H1 (cell line): ENCODE results near the gene IL1RAP. TPM values are rescaled to one million over a fixed set of nuclear protein-coding genes. Genes with fewer than 3 reads are reported as not detected.

Experiments
- CTCF ChIA-PET: fragments of 300-600 bp; sonication (Branson Sonifier 250); formaldehyde crosslinking; loops from one replicate; lab custom pipeline; 2021; ENCODE audit not compliant: partially characterized antibody; lab: Charles Lee
- POLR2A ChIA-PET: fragments of 300-600 bp; sonication (Branson Sonifier 250); formaldehyde crosslinking; loops from one replicate; lab custom pipeline; 2021; ENCODE audit warnings: inconsistent platforms; ENCODE audit not compliant: partially characterized antibody; lab: Charles Lee
- DNase-seq, 2 experiments: peaks; one replicate each; pipeline versions ENCODE4 v3.0.0 to v3.0.0-alpha.2; 2010 to 2022; ENCODE audit warnings: low spot score in 2 of 2, low read depth in 1 of 2, mixed read lengths in 1 of 2
- FAIRE-seq: peaks from 2 replicates; lab custom pipeline; 2011; peaks lifted over from hg19 to GRCh38; lab: Jason Lieb, UNC
- H2AFZ ChIP-seq: 2 replicates; pipeline ENCODE4 v1.8.1; 2012; ENCODE audit warnings: low read length, inconsistent platforms
- H2AK5ac ChIP-seq: 2 replicates; pipeline ENCODE4 v1.6.1; 2013; ENCODE audit warnings: low read depth, low read length
- H2BK120ac ChIP-seq: replicated peaks from 2 replicates; pipeline ENCODE3; 2013; ENCODE audit warnings: low read depth, low read length, inconsistent platforms
- H2BK12ac ChIP-seq: 2 replicates; pipeline ENCODE4 v1.6.1; 2013; ENCODE audit warnings: low read depth, low read length
- H2BK15ac ChIP-seq: 2 replicates; pipeline ENCODE4 v1.6.1; 2013; ENCODE audit warnings: low read length
- H2BK20ac ChIP-seq: 2 replicates; pipeline ENCODE4 v1.6.1; 2013; ENCODE audit warnings: low read length
- H2BK5ac ChIP-seq: 2 replicates; pipeline ENCODE4 v1.6.1; 2013; ENCODE audit warnings: low read depth, low read length
- H3K14ac ChIP-seq: 2 replicates; pipeline ENCODE4 v1.6.1; 2013; ENCODE audit warnings: inconsistent platforms; ENCODE audit not compliant: insufficient read length
- H3K18ac ChIP-seq: 2 replicates; pipeline ENCODE4 v1.6.1; 2013; ENCODE audit warnings: low read length; ENCODE audit errors: extremely low read depth
- H3K23ac ChIP-seq: 2 replicates; pipeline ENCODE4 v1.6.1; 2013; ENCODE audit warnings: inconsistent platforms; ENCODE audit not compliant: insufficient read length
- H3K23me2 ChIP-seq: 2 replicates; pipeline ENCODE4 v1.6.1; 2013; ENCODE audit warnings: low read depth, low read length
- H3K27ac ChIP-seq: 2 replicates; pipeline ENCODE4 v1.6.1; 2011; ENCODE audit warnings: low read depth, low read length, inconsistent platforms
- H3K27me3 ChIP-seq, 4 experiments: replicated peaks in 1 of 4; 1 replicate in 1 of 4; 2 replicates in 3 of 4; pipeline versions ENCODE4 v1.6.1 to v1.8.1; 2011 to 2013; ENCODE audit warnings: low read length in 3 of 4, mild to moderate bottlenecking in 3 of 4, inconsistent platforms in 2 of 4, mixed read lengths in 2 of 4, moderate library complexity in 1 of 4; ENCODE audit not compliant: control insufficient read depth in 3 of 4, insufficient read depth in 3 of 4; ENCODE audit errors: extremely low read depth in 1 of 4
- H3K36me3 ChIP-seq, 4 experiments: 2 replicates each; pipeline versions ENCODE4 v1.6.1 to v1.8.1; 2011 to 2013; ENCODE audit warnings: mild to moderate bottlenecking in 4 of 4, low read length in 3 of 4, moderate library complexity in 2 of 4, control low read depth in 1 of 4, inconsistent platforms in 1 of 4; ENCODE audit not compliant: insufficient read depth in 4 of 4, control insufficient read depth in 2 of 4
- H3K4ac ChIP-seq: replicated peaks from 2 replicates; pipeline ENCODE3; 2013; ENCODE audit warnings: low read length, low read depth, mixed read lengths, inconsistent platforms; ENCODE audit not compliant: insufficient read length
- H3K4me1 ChIP-seq, 4 experiments: replicated peaks in 1 of 4; 1 replicate in 1 of 4; 2 replicates in 3 of 4; pipeline versions ENCODE4 v1.6.1 to v1.8.1; 2011 to 2013; ENCODE audit warnings: low read length in 3 of 4, inconsistent platforms in 2 of 4, mixed read lengths in 1 of 4; ENCODE audit not compliant: insufficient read depth in 4 of 4, control insufficient read depth in 3 of 4
- H3K4me2 ChIP-seq, 2 experiments: 2 replicates each; pipeline versions ENCODE4 v1.6.1 to v1.8.1; 2011 to 2013; ENCODE audit warnings: low read depth in 2 of 2, low read length in 2 of 2, control low read depth in 1 of 2, inconsistent platforms in 1 of 2, mild to moderate bottlenecking in 1 of 2; ENCODE audit not compliant: insufficient read depth in 1 of 2
- H3K4me3 ChIP-seq, 4 experiments: fragments of 200-600, 300-600 bp in 1 of 4; sonication (generic), shearing (Covaris generic), sonication (Bioruptor Twin) in 1 of 4; 2 replicates each; pipeline versions ENCODE4 v1.5.1 to v1.8.1; 2011 to 2016; ENCODE audit warnings: low read length in 4 of 4, low read depth in 3 of 4, control low read depth in 2 of 4, inconsistent platforms in 2 of 4, mild to moderate bottlenecking in 2 of 4, mixed read lengths in 1 of 4, moderate library complexity in 1 of 4; ENCODE audit not compliant: insufficient read depth in 2 of 4; ENCODE audit errors: extremely low read depth in 1 of 4
- H3K56ac ChIP-seq: replicated peaks from 2 replicates; pipeline ENCODE3; 2013; ENCODE audit warnings: low read depth, mild to moderate bottlenecking, mixed read lengths, low read length, inconsistent platforms; ENCODE audit not compliant: insufficient read length
- H3K79me1 ChIP-seq: 2 replicates; pipeline ENCODE4 v1.6.1; 2013; ENCODE audit warnings: low read depth, low read length, control low read depth
- H3K79me2 ChIP-seq, 2 experiments: 2 replicates each; pipeline versions ENCODE4 v1.6.1 to v1.8.1; 2012 to 2013; ENCODE audit warnings: low read length in 2 of 2, mild to moderate bottlenecking in 2 of 2, inconsistent platforms in 1 of 2; ENCODE audit not compliant: insufficient read depth in 2 of 2, control insufficient read depth in 1 of 2
- H3K9ac ChIP-seq, 4 experiments: replicated peaks in 1 of 4; 1 replicate in 1 of 4; 2 replicates in 3 of 4; pipeline versions ENCODE4 v1.6.1 to v1.8.1; 2011 to 2013; ENCODE audit warnings: low read depth in 3 of 4, low read length in 3 of 4, control low read depth in 2 of 4, mild to moderate bottlenecking in 2 of 4, moderate library complexity in 2 of 4, inconsistent platforms in 1 of 4; ENCODE audit errors: extremely low read depth in 1 of 4
- H3K9me3 ChIP-seq, 2 experiments: 2 replicates each; pipeline versions ENCODE4 v1.6.1 to v1.8.1; 2012 to 2013; ENCODE audit warnings: mild to moderate bottlenecking in 2 of 2, moderate library complexity in 2 of 2, control low read depth in 1 of 2, inconsistent platforms in 1 of 2, low read depth in 1 of 2, low read length in 1 of 2, mixed read lengths in 1 of 2; ENCODE audit not compliant: insufficient read depth in 2 of 2
- H4K20me1 ChIP-seq, 2 experiments: replicated peaks in 1 of 2; 2 replicates each; pipeline versions ENCODE3 to v1.8.1; 2011 to 2013; ENCODE audit warnings: inconsistent platforms in 2 of 2, low read length in 2 of 2, mild to moderate bottlenecking in 1 of 2; ENCODE audit not compliant: insufficient read depth in 2 of 2, control insufficient read depth in 1 of 2
- H4K5ac ChIP-seq: 2 replicates; pipeline ENCODE4 v1.6.1; 2013; ENCODE audit warnings: low read length, low read depth, mixed read lengths, inconsistent platforms; ENCODE audit not compliant: insufficient read length
- H4K8ac ChIP-seq: 2 replicates; pipeline ENCODE4 v1.8.0; 2013; ENCODE audit warnings: mild to moderate bottlenecking, moderate library complexity, low read length, inconsistent platforms; ENCODE audit not compliant: insufficient read depth; ENCODE audit errors: extremely low read depth
- H4K91ac ChIP-seq: replicated peaks from 2 replicates; pipeline ENCODE3; 2013; ENCODE audit warnings: low read length, mixed read lengths, inconsistent platforms; ENCODE audit not compliant: insufficient read length
- EZH2 ChIP-seq: fragments of 200-600 bp; sonication (generic); IDR thresholded peaks from 2 replicates; pipeline ENCODE4 v1.7.1; 2012; ENCODE audit warnings: low read depth, mild to moderate bottlenecking, moderate library complexity, low read length, inconsistent platforms; ENCODE audit not compliant: severe bottlenecking
- JUND ChIP-seq: IDR thresholded peaks from 2 replicates; pipeline ENCODE4 v1.6.1; 2011; ENCODE audit warnings: mild to moderate bottlenecking, improper control_type of control experiment, low read length
- KDM4A ChIP-seq: IDR thresholded peaks from one replicate; pipeline ENCODE4 v1.7.1; 2012; ENCODE audit warnings: low read depth, mild to moderate bottlenecking, moderate library complexity, low read length, inconsistent platforms; ENCODE audit not compliant: severe bottlenecking
- WGBS, 2 experiments: shearing (Covaris generic) in 1 of 2; methylation state at CpG; one replicate each; pipeline versions ENCODE4 v1.1.6 to v1.1.7; 2013 to 2015; ENCODE audit warnings: low lambda C conversion rate in 2 of 2, mixed read lengths in 2 of 2, inconsistent platforms in 1 of 2, low coverage in 1 of 2, missing lambda C conversion rate in 1 of 2; ENCODE audit not compliant: insufficient replicate concordance in 2 of 2, insufficient coverage in 1 of 2, insufficient read length in 1 of 2; ENCODE audit errors: extremely low coverage in 1 of 2, missing lambda C conversion rate in 1 of 2; 5-methylcytosine and 5-hydroxymethylcytosine counted together
- polyA plus RNA-seq, 7 experiments: library from polyadenylated mRNA; depleted of rRNA in 3 of 7; stranded (reverse) in 5 of 7; unstranded in 2 of 7; fragments of >200 nt in 5 of 7; fragments of 200-250 nt in 2 of 7; gene quantifications; 1 replicate in 5 of 7; 2 replicates in 1 of 7; 4 replicates in 1 of 7; pipeline versions ENCODE4 v1.2.1 to v1.2.3, GENCODE V29; 2011 to 2013; ENCODE audit warnings: missing spikeins in 2 of 7, mixed read lengths in 2 of 7
- total RNA-seq: library from RNA; stranded (reverse); fragmentation: NEBNext Ultra II Directional; extraction: Animal tissue kit (Norgen Biotek cat#: 25700); gene quantifications from 2 replicates; pipeline ENCODE4 v1.2.1, GENCODE V29; 2021

IL1RAP gene
- total and polyA plus RNA-seq, 2 of the 8 experiments (the other 6 are each of a cell fraction or from before 2014, with no cell fraction given), result 2.4 to 3.9 TPM

DNA sequence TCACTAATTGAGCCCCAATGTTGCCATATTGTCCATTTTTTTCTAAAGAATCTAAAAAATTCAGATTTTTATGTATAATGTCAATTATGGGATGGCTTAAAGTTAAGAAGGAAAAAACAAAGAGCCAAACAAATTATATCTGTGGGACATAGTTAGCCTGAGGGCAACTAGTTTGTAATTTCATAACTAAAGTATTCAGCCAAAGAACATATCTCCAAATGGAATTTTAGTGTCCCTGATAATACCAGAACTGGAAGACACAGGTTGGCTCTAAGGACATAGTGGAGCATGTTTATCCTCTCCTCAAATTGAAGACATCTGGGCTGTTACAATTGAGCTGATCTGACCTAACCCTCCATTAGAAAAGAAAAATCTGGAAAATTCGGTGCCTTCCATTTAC lies 144.2 kb downstream of the IL1RAP start:
- H2BK20ac ChIP-seq, result no peak overlapping the region
- no peak for DNase-seq
- H3K79me1 ChIP-seq, result no peaks in the 10 kb centered on the region
- H3K18ac ChIP-seq, result no peak overlapping the region
- H3K14ac ChIP-seq, result no peak overlapping the region
- H3K9ac ChIP-seq, result no peak overlapping the region
- H4K91ac ChIP-seq, result no peak overlapping the region
- no peak overlapping the region for H3K23ac ChIP-seq
- no peaks in the 10 kb centered on the region for H3K79me2 ChIP-seq
- H2BK120ac ChIP-seq, result no peak overlapping the region
- H2AFZ ChIP-seq, result no peak overlapping the region
- H3K27me3 ChIP-seq, result no peaks in the 10 kb centered on the region
- H2BK15ac ChIP-seq, result no peak overlapping the region
- no peaks in the 10 kb centered on the region for H3K36me3 ChIP-seq
- no peak overlapping the region for H3K56ac ChIP-seq
- H3K23me2 ChIP-seq, result no peaks in the 10 kb centered on the region; the same call in 1 of the 2 replicates
- POLR2A ChIA-PET, result no interaction called here
- no peak overlapping the region for H3K27ac ChIP-seq
- H3K4me2 ChIP-seq, result no peak overlapping the region
- H2AK5ac ChIP-seq, result no peak overlapping the region
- no peaks in the 10 kb centered on the region for H4K20me1 ChIP-seq
- CTCF ChIA-PET, result no interaction called here
- no peak overlapping the region for H3K4ac ChIP-seq
- H3K9me3 ChIP-seq, result no peaks in the 10 kb centered on the region
- no peaks in the 10 kb centered on the region for H3K4me1 ChIP-seq
- H3K4me3 ChIP-seq, result no peak overlapping the region
- 95% methylated on average over 1 of the region's 1 CpG; no CpG with 5 or more reads in 1 of the 2 experiments for WGBS, 2 experiments
- no peak overlapping the region for H2BK12ac ChIP-seq
- H2BK5ac ChIP-seq, result no peak overlapping the region
- FAIRE-seq, result no peak
- H4K8ac ChIP-seq, result no peak overlapping the region
- no peak overlapping the region for H4K5ac ChIP-seq
- TF ChIP-seq KDM4A (no peak), EZH2 (no peak), JUND (no peak)
